NCI-H2171 treated with DMSO at 0.1 percent for 48 hours (cell line): ENCODE results near the gene BGN.

Experiments
- DNase-seq: peaks from one replicate; lab custom pipeline; 2025; lab: John Stamatoyannopoulos, UW

Gene BGN

GRCh38 chrX:153494541-153495361, at the start of gene BGN:
BGN (plus strand) TSS chrX:153494980; CDS start chrX:153504632, 9,652 bp downstream.
- no peak for DNase-seq

GRCh38 chrX:153445106-153445855, 49.5 kb upstream of the BGN start:
- no peak for DNase-seq

GRCh38 chrX:153445856-153446635, 48.7 kb upstream of the BGN start, which contains the start of gene TREX2:
TREX2 (minus strand) TSS chrX:153446056; CDS start chrX:153445430, 626 bp downstream.
- DNase-seq: no peak

- no peak for DNase-seq
These were observed 48.2 kb upstream of the BGN start for GRCh38 chrX:153446636-153446936.

- DNase-seq: no peak
These were observed 47.7 kb upstream of the BGN start for GRCh38 chrX:153446950-153447580.

- no peak for DNase-seq
These were observed 47.2 kb upstream of the BGN start for GRCh38 chrX:153447581-153447960.

DNA sequence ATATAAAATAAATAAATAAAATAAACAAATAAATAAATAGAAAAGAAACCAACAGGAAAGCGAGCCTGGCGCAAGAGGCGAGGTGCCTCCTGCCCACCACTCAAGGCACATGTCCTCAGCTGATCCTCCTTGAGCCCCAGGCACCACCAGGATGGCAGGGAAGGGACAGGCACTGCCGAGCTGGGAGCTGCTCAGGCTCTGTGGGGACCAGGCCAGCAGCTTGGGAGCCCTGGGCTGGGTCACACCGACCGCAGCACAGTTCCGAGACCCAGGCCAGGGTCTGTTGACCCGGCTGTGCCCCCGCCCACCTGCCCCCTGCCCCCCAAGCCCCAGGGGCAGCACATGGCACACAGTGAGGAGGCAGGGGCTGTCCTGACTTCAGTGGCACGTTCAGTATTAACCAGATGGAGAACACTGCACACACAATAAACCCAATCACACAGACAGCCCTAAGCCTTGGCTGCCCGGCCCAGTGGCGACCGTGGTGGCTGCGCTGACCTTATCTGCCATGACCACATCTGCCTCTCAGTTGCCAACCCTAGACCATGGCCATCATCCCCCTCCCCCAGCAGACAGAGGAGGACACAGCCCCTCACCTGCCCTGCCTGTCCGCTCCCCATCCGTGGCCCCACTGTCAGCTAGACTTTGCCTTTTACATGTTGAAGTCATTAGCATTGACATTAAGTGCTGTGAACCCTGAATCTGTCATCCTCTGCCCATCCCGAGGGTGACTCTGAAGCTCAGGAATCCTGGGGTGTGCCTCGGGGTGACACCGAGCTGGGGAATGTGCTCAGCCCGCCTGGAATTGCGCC, 46.0 kb upstream of the BGN start:
- no peak for DNase-seq

- no peak for DNase-seq
These were observed 45.2 kb upstream of the BGN start for GRCh38 chrX:153449368-153450113.

- DNase-seq: no peak
These were observed 44.4 kb upstream of the BGN start for GRCh38 chrX:153450114-153450948.

GRCh38 chrX:153450949-153451277, 43.9 kb upstream of the BGN start:
- DNase-seq: no peak

DNA sequence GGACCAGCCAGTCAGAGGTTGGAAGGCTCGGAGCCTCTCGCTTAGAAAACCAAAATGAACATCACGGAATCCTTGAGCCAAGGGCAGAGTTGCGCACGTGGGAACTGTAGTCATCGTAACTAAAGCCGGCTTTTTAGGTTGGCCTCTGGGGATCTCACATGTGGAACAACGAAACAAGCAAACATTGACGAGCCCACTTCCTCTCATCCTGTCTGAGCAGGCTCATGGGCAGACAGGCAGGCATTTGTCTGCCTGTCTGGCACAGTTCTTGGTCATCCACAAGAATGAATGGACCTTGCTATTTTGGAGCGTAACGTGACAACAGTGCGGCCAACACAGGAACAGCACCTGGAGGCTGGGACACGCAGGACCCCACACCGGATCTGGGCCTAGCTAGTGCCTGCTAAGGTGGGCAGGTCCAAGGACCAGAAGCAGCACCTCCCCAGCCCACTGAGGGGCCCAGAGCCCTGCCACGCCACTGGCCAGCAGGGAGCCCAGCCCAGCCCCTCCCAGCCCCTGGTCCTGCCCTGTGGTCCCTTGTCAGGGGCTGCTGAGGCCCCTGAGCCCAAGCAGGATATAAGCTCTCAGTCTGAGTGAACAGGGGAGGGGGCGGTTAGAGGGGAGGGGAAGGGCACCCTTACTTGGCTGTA, 39.8 kb upstream of the BGN start:
- no peak for DNase-seq

GRCh38 chrX:153455571-153455970, 39.2 kb upstream of the BGN start:
- no peak for DNase-seq

DNA sequence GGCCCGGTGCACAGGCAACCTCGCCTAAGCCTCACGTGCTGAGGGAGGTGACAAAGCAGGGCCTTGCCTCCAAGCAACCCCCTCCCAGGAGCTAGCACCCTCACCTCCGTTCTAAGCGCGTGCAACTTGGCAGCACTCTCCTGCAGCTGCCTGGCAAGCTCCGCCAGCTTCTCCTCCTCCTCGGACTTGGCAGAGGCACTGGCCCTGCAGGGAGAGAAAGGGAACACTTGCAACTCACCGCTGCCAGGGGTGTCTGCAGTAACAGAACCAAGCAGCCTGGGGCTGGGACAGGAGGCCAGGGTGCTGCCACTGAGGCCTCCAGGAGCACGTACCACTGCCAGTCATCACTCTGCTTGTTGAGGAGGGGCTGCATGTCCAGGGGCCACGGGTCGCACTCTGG, 38.6 kb upstream of the BGN start:
- DNase-seq: no peak

GRCh38 chrX:153456704-153457103, 38.1 kb upstream of the BGN start:
- no peak for DNase-seq

- no peak for DNase-seq
These were observed 37.5 kb upstream of the BGN start for GRCh38 chrX:153457136-153457825.

- no peak for DNase-seq
These were observed 36.8 kb upstream of the BGN start for GRCh38 chrX:153457827-153458466.

- no peak for DNase-seq
These were observed 36.3 kb upstream of the BGN start for GRCh38 chrX:153458476-153458875.

- DNase-seq: no peak
These were observed 34.8 kb upstream of the BGN start for GRCh38 chrX:153459986-153460385.
